Mesothelial cell of epicardium (in vitro differentiated cells): Measurements from ENCODE around the gene ZBED1. TPM values are rescaled to one million over a fixed set of nuclear protein-coding genes. Genes with fewer than 3 reads are reported as not detected.
"Not testable (repeated sequence)": the region's sequence is repeated elsewhere in the genome, so short reads cannot be mapped to it uniquely, and the experiment has no call there.

Source experiments
- DNase-seq, 2 experiments: peaks; one replicate each; pipeline ENCODE4 v3.0.0; 2021; ENCODE audit warnings: low spot score in 2 of 2; ENCODE audit not compliant: unreplicated experiment in 2 of 2
- H3K27ac Mint-ChIP-seq: 2 replicates; pipeline ENCODE4 v1.8.0; 2021; ENCODE audit warnings: mixed read lengths
- H3K27me3 Mint-ChIP-seq: 2 replicates; pipeline ENCODE4 v1.8.0; 2021; ENCODE audit warnings: low read depth, mixed read lengths
- H3K36me3 Mint-ChIP-seq: 2 replicates; pipeline ENCODE4 v1.8.0; 2021; ENCODE audit warnings: mixed read lengths
- H3K4me1 Mint-ChIP-seq: 2 replicates; pipeline ENCODE4 v1.8.0; 2021; ENCODE audit warnings: mixed read lengths
- H3K4me3 Mint-ChIP-seq: 2 replicates; pipeline ENCODE4 v1.8.0; 2021; ENCODE audit warnings: mild to moderate bottlenecking, moderate library complexity, mixed read lengths
- H3K9me3 Mint-ChIP-seq: 2 replicates; pipeline ENCODE4 v1.8.0; 2021; ENCODE audit warnings: mixed read lengths
- total RNA-seq: library from RNA; stranded (reverse); gene quantifications from 3 replicates; pipeline ENCODE4 v1.2.1, GENCODE V29; 2021
- TF ChIP-seq, protein P1 (sequence below): fragments of 200-600 bp; sonication (generic); IDR thresholded peaks from one replicate; pipeline ENCODE4 v1.5.0; 2021; ENCODE audit warnings: antibody characterized with exemption; ENCODE audit not compliant: unreplicated experiment

The ZBED1 gene
- total RNA-seq, 1 donor from 2014 or later: 46.3 TPM

DNA sequence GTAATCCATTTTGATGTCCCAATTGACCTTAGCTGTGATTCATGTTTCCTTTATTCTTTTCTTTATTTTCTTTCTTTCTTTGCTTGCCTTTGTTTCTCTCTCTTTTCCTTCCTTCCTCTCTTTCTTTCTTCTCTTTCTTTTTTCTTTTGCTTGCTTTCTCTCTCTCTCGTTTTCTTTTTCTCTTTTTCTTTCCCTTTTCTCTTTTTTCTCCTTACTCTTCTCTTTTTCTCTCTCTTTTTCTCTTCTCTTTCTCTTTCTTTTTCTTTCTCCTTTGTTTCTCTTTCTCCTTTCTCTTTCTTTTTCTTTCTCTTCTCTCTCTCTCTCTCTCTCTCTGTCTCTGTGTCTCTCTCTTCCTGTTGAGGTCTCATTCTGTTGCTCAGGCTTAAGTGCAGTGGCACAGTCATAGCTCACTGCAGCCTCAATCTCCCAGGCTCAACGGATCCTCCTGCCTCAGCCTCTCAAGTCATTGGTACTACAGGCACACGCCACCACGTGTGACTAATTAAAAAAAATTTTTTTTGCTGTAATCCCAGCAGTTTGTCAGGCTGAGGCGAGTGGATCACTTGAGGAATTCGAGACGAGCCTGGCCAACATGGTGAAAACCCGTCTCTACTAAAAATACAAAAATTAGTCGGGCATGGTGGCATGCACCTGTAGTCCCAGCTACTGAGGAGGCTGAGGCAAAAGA, 8.0 kb upstream of the ZBED1 start:
- no peak overlapping the region for H3K27ac Mint-ChIP-seq
- H3K36me3 Mint-ChIP-seq: no peaks in the 10 kb centered on the region
- no peaks in the 10 kb centered on the region for H3K27me3 Mint-ChIP-seq
- no peak for DNase-seq
- no peak overlapping the region for H3K4me3 Mint-ChIP-seq
- peaks cover 9% of the 10 kb centered on the region for H3K4me1 Mint-ChIP-seq
- no peaks in the 10 kb centered on the region for H3K9me3 Mint-ChIP-seq
- TF ChIP-seq, protein P1, sequence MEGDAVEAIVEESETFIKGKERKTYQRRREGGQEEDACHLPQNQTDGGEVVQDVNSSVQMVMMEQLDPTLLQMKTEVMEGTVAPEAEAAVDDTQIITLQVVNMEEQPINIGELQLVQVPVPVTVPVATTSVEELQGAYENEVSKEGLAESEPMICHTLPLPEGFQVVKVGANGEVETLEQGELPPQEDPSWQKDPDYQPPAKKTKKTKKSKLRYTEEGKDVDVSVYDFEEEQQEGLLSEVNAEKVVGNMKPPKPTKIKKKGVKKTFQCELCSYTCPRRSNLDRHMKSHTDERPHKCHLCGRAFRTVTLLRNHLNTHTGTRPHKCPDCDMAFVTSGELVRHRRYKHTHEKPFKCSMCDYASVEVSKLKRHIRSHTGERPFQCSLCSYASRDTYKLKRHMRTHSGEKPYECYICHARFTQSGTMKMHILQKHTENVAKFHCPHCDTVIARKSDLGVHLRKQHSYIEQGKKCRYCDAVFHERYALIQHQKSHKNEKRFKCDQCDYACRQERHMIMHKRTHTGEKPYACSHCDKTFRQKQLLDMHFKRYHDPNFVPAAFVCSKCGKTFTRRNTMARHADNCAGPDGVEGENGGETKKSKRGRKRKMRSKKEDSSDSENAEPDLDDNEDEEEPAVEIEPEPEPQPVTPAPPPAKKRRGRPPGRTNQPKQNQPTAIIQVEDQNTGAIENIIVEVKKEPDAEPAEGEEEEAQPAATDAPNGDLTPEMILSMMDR: no peak

DNA sequence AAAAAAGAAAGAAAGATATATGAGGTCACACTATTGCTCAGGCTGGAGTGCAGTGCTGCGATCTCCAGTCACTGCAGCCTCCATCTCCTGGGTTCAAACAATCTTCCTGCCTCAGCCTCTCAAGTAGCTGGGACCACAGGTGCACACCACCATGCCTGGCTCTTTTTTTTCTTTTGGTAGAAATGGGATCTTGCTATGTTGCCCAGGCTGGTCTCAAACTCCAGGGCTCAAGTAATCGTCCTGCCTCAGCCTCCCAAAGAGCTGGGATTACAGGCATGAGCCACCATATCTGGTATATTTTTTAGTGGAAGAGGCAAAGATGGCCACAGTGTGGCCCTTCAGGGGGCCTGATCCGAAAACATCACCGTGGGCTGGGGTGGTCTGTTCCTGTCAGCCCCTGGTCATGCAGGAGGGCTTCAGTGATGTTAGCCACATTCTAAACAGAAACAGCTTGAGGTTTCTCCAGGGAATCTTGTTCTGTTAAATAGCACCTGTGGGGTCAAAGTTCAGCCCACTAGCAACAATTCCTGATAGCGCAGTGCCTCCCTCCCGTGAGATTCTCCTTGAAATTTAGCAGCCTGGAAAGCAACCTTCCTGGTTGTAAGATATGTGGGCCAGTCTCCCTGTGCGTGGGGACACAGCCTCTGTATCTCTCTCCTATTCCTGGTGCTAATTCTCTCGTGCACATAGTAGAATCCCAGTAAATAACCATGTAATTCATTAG, 7.3 kb upstream of the ZBED1 start:
- Mint-ChIP-seq H3K27me3 (no peaks in the 10 kb centered on the region), H3K4me3 (no peak overlapping the region), H3K27ac (no peak overlapping the region), H3K9me3 (no peaks in the 10 kb centered on the region), H3K4me1 (peaks cover 4% of the 10 kb centered on the region), H3K36me3 (no peaks in the 10 kb centered on the region)
- TF ChIP-seq, protein P1: no peak
- no peak for DNase-seq

DNA sequence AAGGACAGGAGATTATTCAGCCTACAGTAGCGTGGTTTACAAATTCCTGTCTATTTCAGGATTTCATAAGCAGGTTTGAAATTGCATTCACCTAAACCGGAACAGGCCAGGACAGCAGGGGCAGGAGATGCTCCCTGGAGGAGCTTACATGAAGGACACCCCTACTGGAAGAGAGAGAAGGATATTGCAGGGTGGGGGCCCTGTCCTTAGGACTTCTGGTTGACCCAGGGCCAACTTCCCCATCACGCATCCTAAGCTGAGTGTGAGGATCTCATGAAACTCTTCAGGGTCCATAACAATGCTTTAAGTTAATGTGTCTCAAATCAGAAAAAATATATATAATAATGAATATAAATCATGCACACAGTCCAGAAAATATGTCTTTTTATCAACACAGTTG, 6.4 kb upstream of the ZBED1 start:
- no peaks in the 10 kb centered on the region for H3K9me3 Mint-ChIP-seq
- TF ChIP-seq, protein P1: no peak
- H3K4me3 Mint-ChIP-seq: no peak overlapping the region
- H3K27ac Mint-ChIP-seq: no peak overlapping the region
- DNase-seq: no peak
- H3K36me3 Mint-ChIP-seq: no peaks in the 10 kb centered on the region
- H3K27me3 Mint-ChIP-seq: no peaks in the 10 kb centered on the region
- H3K4me1 Mint-ChIP-seq: peaks cover 6% of the 10 kb centered on the region

DNA sequence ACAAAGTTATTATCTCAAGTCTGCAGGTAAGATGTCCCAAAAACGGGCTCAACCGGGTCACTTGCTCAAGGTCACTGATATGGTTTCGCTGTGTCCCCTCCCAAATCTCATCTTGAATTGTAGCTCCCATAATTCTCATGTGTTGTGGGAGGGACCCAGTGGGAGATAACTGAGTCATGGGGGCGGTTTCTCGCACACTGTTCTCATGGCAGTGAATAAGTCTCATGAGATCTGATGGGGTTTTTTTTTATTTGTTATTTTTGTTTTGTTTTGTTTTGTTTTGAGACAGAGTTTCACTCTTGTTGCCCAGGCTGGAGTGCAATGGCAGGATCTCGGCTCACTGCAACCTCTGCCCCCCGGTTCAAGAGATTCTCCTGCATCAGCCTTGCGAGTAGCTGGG, 4.6 kb upstream of the ZBED1 start:
- H3K27me3 Mint-ChIP-seq, DNase-seq, H3K36me3 Mint-ChIP-seq, H3K4me1 Mint-ChIP-seq, H3K27ac Mint-ChIP-seq, H3K9me3 Mint-ChIP-seq, H3K4me3 Mint-ChIP-seq: not testable (repeated sequence)

DNA sequence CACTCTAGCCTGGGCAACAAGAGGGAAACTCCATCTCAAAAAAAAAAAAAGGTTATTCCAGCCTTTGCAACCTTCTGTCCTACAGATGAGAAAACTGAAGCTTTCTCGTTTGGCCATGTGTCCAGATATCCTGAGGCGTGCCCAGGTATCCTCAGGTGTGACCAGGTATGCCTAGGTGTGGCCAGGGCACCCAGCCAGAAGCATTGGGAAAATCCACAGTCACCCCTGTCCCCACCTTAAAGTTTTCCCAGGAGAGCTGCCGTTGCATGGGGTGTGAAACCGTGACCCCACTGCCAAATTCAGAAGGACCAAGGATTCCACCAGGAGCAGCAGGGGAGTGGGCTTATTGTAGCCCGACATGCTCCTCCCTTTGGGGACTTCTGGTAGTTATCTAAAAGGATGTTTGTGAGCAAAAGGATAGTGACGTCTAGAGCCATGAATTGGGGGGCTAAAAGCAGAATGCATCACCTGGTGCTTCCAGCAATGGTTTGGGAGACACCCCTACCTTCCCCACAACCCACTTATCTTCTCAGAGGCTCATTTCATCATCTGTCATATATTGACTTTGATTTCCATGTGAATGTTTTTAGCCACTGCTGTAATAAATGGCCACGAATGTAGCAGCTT, 4.0 kb upstream of the ZBED1 start:
- no peaks in the 10 kb centered on the region for H3K27me3 Mint-ChIP-seq
- DNase-seq: no peak

More for the DNA sequence above, 4.0 kb upstream of the ZBED1 start:
- TF ChIP-seq, protein P1: no peak
- Mint-ChIP-seq H3K4me3 (no peak overlapping the region), H3K36me3 (no peaks in the 10 kb centered on the region), H3K27ac (no peak overlapping the region), H3K9me3 (no peaks in the 10 kb centered on the region), H3K4me1 (peaks cover 10% of the 10 kb centered on the region)
